SK-N-SH treated with all-trans-retinoic acid at 6 μM for 48 hours (cell line): ENCODE measurements around the gene KASH5.

Experiments
- ATAC-seq: fragments of 200-7000 bp; cut with Tn5 transposase; 3 replicates; pipeline ENCODE4 v1.9.1; 2020; ENCODE audit warnings: mild to moderate bottlenecking, moderate library complexity
- BACH2 ChIP-seq: fragments of 250-450 bp; sonication (Bioruptor Pico); IDR thresholded peaks from 2 replicates; pipeline ENCODE4 v1.9.0; 2021; ENCODE audit warnings: mild to moderate bottlenecking, borderline replicate concordance
- CREB5 ChIP-seq: fragments of 250-450 bp; sonication (Bioruptor Pico); IDR thresholded peaks from 2 replicates; pipeline ENCODE4 v1.5.1; 2020; ENCODE audit warnings: low read depth, mild to moderate bottlenecking, moderate library complexity
- CSDC2 ChIP-seq: fragments of 250-450 bp; sonication (Bioruptor Pico); IDR thresholded peaks from 2 replicates; pipeline ENCODE4 v1.5.0; 2020; ENCODE audit warnings: mild to moderate bottlenecking, moderate library complexity
- ESRRG ChIP-seq: fragments of 250-450 bp; sonication (Bioruptor Pico); IDR thresholded peaks from 2 replicates; pipeline ENCODE4 v1.6.1; 2021; ENCODE audit warnings: mild to moderate bottlenecking
- GLIS3 ChIP-seq: fragments of 250-450 bp; sonication (Bioruptor Pico); IDR thresholded peaks from 2 replicates; pipeline ENCODE4 v1.5.0; 2020; ENCODE audit warnings: mild to moderate bottlenecking, moderate library complexity
- ISL1 ChIP-seq: fragments of 250-450 bp; sonication (Bioruptor Pico); IDR thresholded peaks from 2 replicates; pipeline ENCODE4 v2.1.2; 2022; ENCODE audit warnings: mild to moderate bottlenecking, moderate library complexity
- OSR1 ChIP-seq: fragments of 250-450 bp; sonication (Bioruptor Pico); IDR thresholded peaks from 2 replicates; pipeline ENCODE4 v1.8.0; 2022; ENCODE audit warnings: moderate library complexity, mild to moderate bottlenecking, inconsistent platforms
- PATZ1 ChIP-seq: fragments of 250-450 bp; sonication (Bioruptor Pico); IDR thresholded peaks from 2 replicates; pipeline ENCODE4 v1.8.0; 2020; ENCODE audit warnings: mild to moderate bottlenecking, moderate library complexity, borderline replicate concordance
- POU6F1 ChIP-seq: fragments of 250-450 bp; sonication (Bioruptor Pico); IDR thresholded peaks from 2 replicates; pipeline ENCODE4 v1.8.0; 2021; ENCODE audit warnings: low read depth, mild to moderate bottlenecking, moderate library complexity, borderline replicate concordance
- PPARA ChIP-seq: fragments of 250-450 bp; sonication (Bioruptor Pico); IDR thresholded peaks from 2 replicates; pipeline ENCODE4 v1.5.0; 2020; ENCODE audit warnings: mild to moderate bottlenecking, borderline replicate concordance
- RARB ChIP-seq: fragments of 250-450 bp; sonication (Bioruptor Pico); IDR thresholded peaks from 2 replicates; pipeline ENCODE4 v1.8.0; 2021; ENCODE audit warnings: mild to moderate bottlenecking, moderate library complexity
- SNAI2 ChIP-seq: fragments of 250-450 bp; sonication (Bioruptor Pico); IDR thresholded peaks from 2 replicates; pipeline ENCODE4 v1.5.0; 2020; ENCODE audit warnings: mild to moderate bottlenecking, moderate library complexity
- TCF4 ChIP-seq: fragments of 250-450 bp; sonication (Bioruptor Pico); IDR thresholded peaks from 2 replicates; pipeline ENCODE4 v1.8.0; 2021; ENCODE audit warnings: mild to moderate bottlenecking, moderate library complexity, borderline replicate concordance
- TOX ChIP-seq: fragments of 250-450 bp; sonication (Bioruptor Pico); IDR thresholded peaks from 2 replicates; pipeline ENCODE4 v1.8.0; 2021; ENCODE audit warnings: mild to moderate bottlenecking, moderate library complexity, borderline replicate concordance
- TSHZ2 ChIP-seq: fragments of 250-450 bp; sonication (Bioruptor Pico); IDR thresholded peaks from 2 replicates; pipeline ENCODE4 v1.5.0; 2020; ENCODE audit warnings: mild to moderate bottlenecking, moderate library complexity
- ZC3H10 ChIP-seq: fragments of 250-450 bp; sonication (Bioruptor Pico); IDR thresholded peaks from 2 replicates; pipeline ENCODE4 v1.5.1; 2021; ENCODE audit warnings: mild to moderate bottlenecking, moderate library complexity
- ZFP3 ChIP-seq: fragments of 250-450 bp; sonication (Bioruptor Pico); IDR thresholded peaks from 2 replicates; pipeline ENCODE4 v1.5.0; 2020; ENCODE audit warnings: mild to moderate bottlenecking, moderate library complexity
- ZFP30 ChIP-seq: fragments of 450-650 bp; formaldehyde crosslinking; IDR thresholded peaks from 2 replicates; pipeline ENCODE4 v1.5.0; 2022; ENCODE audit warnings: mild to moderate bottlenecking, moderate library complexity
- ZNF565 ChIP-seq: fragments of 450-650 bp; formaldehyde crosslinking; conservative IDR thresholded peaks from 2 replicates; pipeline ENCODE4 v1.5.0; 2020; ENCODE audit warnings: low read depth, mild to moderate bottlenecking, moderate library complexity
- ZNF70 ChIP-seq: fragments of 450-650 bp; formaldehyde crosslinking; IDR thresholded peaks from 2 replicates; pipeline ENCODE4 v1.5.0; 2020; ENCODE audit warnings: mild to moderate bottlenecking, moderate library complexity
- ZNF8 ChIP-seq: fragments of 450-650 bp; formaldehyde crosslinking; IDR thresholded peaks from 2 replicates; pipeline ENCODE4 v1.5.0; 2020; ENCODE audit warnings: mild to moderate bottlenecking, moderate library complexity

KASH5 gene

GRCh38 chr19:49456326-49456725 lies 68.3 kb downstream of the KASH5 start:
- TF ChIP-seq ISL1 = no peak
- TF ChIP-seq CSDC2 (CRISPR knock-in tag) = no peak
- TF ChIP-seq SNAI2 (CRISPR knock-in tag) = no peak
- no peak for TF ChIP-seq TOX (CRISPR knock-in tag)
- no peak for TF ChIP-seq TSHZ2 (CRISPR knock-in tag)
- no peak for TF ChIP-seq POU6F1 (CRISPR knock-in tag)
- no peak for TF ChIP-seq RARB (CRISPR knock-in tag)
- no peak for TF ChIP-seq ZNF565
- no peak for TF ChIP-seq PPARA
- no peak for TF ChIP-seq OSR1
- no peak for TF ChIP-seq ZC3H10
- no peak for TF ChIP-seq ZNF8 (CRISPR knock-in tag)
- ATAC-seq = no peak

GRCh38 chr19:49458567-49458903 lies 70.5 kb downstream of the KASH5 start:
- no peak for TF ChIP-seq TCF4
- TF ChIP-seq BACH2 (CRISPR knock-in tag) = no peak
- TF ChIP-seq ESRRG (CRISPR knock-in tag) = no peak
- TF ChIP-seq CREB5 (CRISPR knock-in tag) = no peak
- no peak for TF ChIP-seq GLIS3 (CRISPR knock-in tag)
- no peak for TF ChIP-seq POU6F1 (CRISPR knock-in tag)
- no peak for TF ChIP-seq SNAI2 (CRISPR knock-in tag)
- TF ChIP-seq ZFP3 (CRISPR knock-in tag) = no peak
- TF ChIP-seq ZFP30 = no peak
- no peak for TF ChIP-seq ZC3H10
- TF ChIP-seq ZNF565 = no peak
- no peak for TF ChIP-seq ZNF70 (CRISPR knock-in tag)
- no peak for TF ChIP-seq ZNF8 (CRISPR knock-in tag)
- TF ChIP-seq RARB (CRISPR knock-in tag) = no peak
- no peak for TF ChIP-seq TOX (CRISPR knock-in tag)
- TF ChIP-seq OSR1 = no peak
- no peak for TF ChIP-seq TSHZ2 (CRISPR knock-in tag)
- TF ChIP-seq PATZ1 (CRISPR knock-in tag) = no peak
- no peak for ATAC-seq
